ENCODE data around the gene SLC6A3.

SLC6A3 gene

GRCh38 chr5:1356873-1357787 lies 88.1 kb downstream of the SLC6A3 start:
- DNase-seq (no peak), ATAC-seq (no peak)
- Mint-ChIP-seq H3K36me3 (ENCODE audit: low read depth) (no peaks in the 10 kb centered on the region), H3K27me3 (no peaks in the 10 kb centered on the region), H3K4me1 (no peaks in the 10 kb centered on the region), H3K9me3 (no peaks in the 10 kb centered on the region), H3K27ac (no peak overlapping the region), H3K4me3 (no peak overlapping the region)

GRCh38 chr5:1354576-1354975 lies 90.7 kb downstream of the SLC6A3 start:
- no peak overlapping the region for H3K27ac Mint-ChIP-seq
- ATAC-seq (no peak), DNase-seq (no peak)
- H3K4me3 Mint-ChIP-seq: no peak overlapping the region
- no peaks in the 10 kb centered on the region for H3K9me3 Mint-ChIP-seq
- no peaks in the 10 kb centered on the region for H3K27me3 Mint-ChIP-seq
- no peaks in the 10 kb centered on the region for H3K36me3 Mint-ChIP-seq (ENCODE audit: low read depth)
- H3K4me1 Mint-ChIP-seq: no peaks in the 10 kb centered on the region

GRCh38 chr5:1352231-1353219 lies 92.7 kb downstream of the SLC6A3 start:
- no peak overlapping the region for H3K27ac Mint-ChIP-seq
- H3K27me3 Mint-ChIP-seq: no peaks in the 10 kb centered on the region
- no peak overlapping the region for H3K4me3 Mint-ChIP-seq
- no peaks in the 10 kb centered on the region for H3K4me1 Mint-ChIP-seq
- ATAC-seq (no peak), DNase-seq (no peak)
- no peaks in the 10 kb centered on the region for H3K9me3 Mint-ChIP-seq
- no peaks in the 10 kb centered on the region for H3K36me3 Mint-ChIP-seq (ENCODE audit: low read depth)

- no peaks in the 10 kb centered on the region for H3K9me3 Mint-ChIP-seq
- ATAC-seq: no peak
- H3K4me3 Mint-ChIP-seq: no peak overlapping the region
These were observed 94.1 kb downstream of the SLC6A3 start for GRCh38 chr5:1351156-1351555.

GRCh38 chr5:1349246-1349645 lies 96.0 kb downstream of the SLC6A3 start:
- DNase-seq (no peak), ATAC-seq (no peak)
- Mint-ChIP-seq H3K27ac (no peak overlapping the region), H3K4me3 (no peak overlapping the region), H3K36me3 (ENCODE audit: low read depth) (peaks cover under 1% of the 10 kb centered on the region), H3K9me3 (no peaks in the 10 kb centered on the region), H3K4me1 (peaks cover 6% of the 10 kb centered on the region), H3K27me3 (no peaks in the 10 kb centered on the region)

More at GRCh38 chr5:1351156-1351555, 94.1 kb downstream of the SLC6A3 start:
- Mint-ChIP-seq H3K36me3 (ENCODE audit: low read depth) (no peaks in the 10 kb centered on the region), H3K27ac (no peak overlapping the region), H3K27me3 (no peaks in the 10 kb centered on the region), H3K4me1 (peaks cover 4% of the 10 kb centered on the region)
- no peak for DNase-seq

GRCh38 chr5:1348986-1349245 lies 96.3 kb downstream of the SLC6A3 start:
- no peak overlapping the region for H3K4me3 Mint-ChIP-seq
- no peak for ATAC-seq
- no peaks in the 10 kb centered on the region for H3K9me3 Mint-ChIP-seq

GRCh38 chr5:1347571-1347970 lies 97.7 kb downstream of the SLC6A3 start:
- Mint-ChIP-seq H3K9me3 (no peaks in the 10 kb centered on the region), H3K27me3 (no peaks in the 10 kb centered on the region), H3K27ac (no peak overlapping the region), H3K4me1 (peaks cover 20% of the 10 kb centered on the region), H3K4me3 (no peak overlapping the region), H3K36me3 (ENCODE audit: low read depth) (peaks cover 11% of the 10 kb centered on the region)
- no peak for ATAC-seq
- no peak for DNase-seq

More at GRCh38 chr5:1348986-1349245, 96.3 kb downstream of the SLC6A3 start:
- H3K27me3 Mint-ChIP-seq: no peaks in the 10 kb centered on the region
- DNase-seq: no peak
- H3K27ac Mint-ChIP-seq: no peak overlapping the region
- peaks cover 9% of the 10 kb centered on the region for H3K4me1 Mint-ChIP-seq
- peaks cover 4% of the 10 kb centered on the region for H3K36me3 Mint-ChIP-seq (ENCODE audit: low read depth)

GRCh38 chr5:1346627-1347440 lies 98.4 kb downstream of the SLC6A3 start:
- ATAC-seq (no peak), DNase-seq (no peak)
- H3K36me3 Mint-ChIP-seq (ENCODE audit: low read depth): peaks cover 19% of the 10 kb centered on the region
- H3K27me3 Mint-ChIP-seq: no peaks in the 10 kb centered on the region
- H3K4me1 Mint-ChIP-seq: peaks cover 20% of the 10 kb centered on the region
- peak overlapping the region; percentile 82 for H3K4me3 Mint-ChIP-seq
- no peak overlapping the region for H3K27ac Mint-ChIP-seq
- H3K9me3 Mint-ChIP-seq: no peaks in the 10 kb centered on the region

- no peaks in the 10 kb centered on the region for H3K27me3 Mint-ChIP-seq
- H3K9me3 Mint-ChIP-seq: no peaks in the 10 kb centered on the region
- H3K36me3 Mint-ChIP-seq (ENCODE audit: low read depth): peaks cover 27% of the 10 kb centered on the region
- H3K4me3 Mint-ChIP-seq: peak overlapping the region; percentile 82
- DNase-seq (no peak), ATAC-seq (no peak)
- peak overlapping the region; percentile 67 for H3K27ac Mint-ChIP-seq
- peaks cover 22% of the 10 kb centered on the region for H3K4me1 Mint-ChIP-seq
These were observed 99.2 kb downstream of the SLC6A3 start for GRCh38 chr5:1345876-1346626.

GRCh38 chr5:1344975-1345838 lies 100.0 kb downstream of the SLC6A3 start, which contains the start of gene CLPTM1L:
TSS of gene CLPTM1L (minus strand) at chr5:1345099. CDS start at chr5:1344841, 258 bp downstream.
- Mint-ChIP-seq H3K27ac (peak within 1 kb of the TSS; percentile 91), H3K9me3 (no peaks in the 10 kb centered on the region), H3K36me3 (ENCODE audit: low read depth) (peaks cover 31% of the 10 kb centered on the region), H3K4me3 (peak within 1 kb of the TSS; percentile 93), H3K27me3 (no peaks in the 10 kb centered on the region), H3K4me1 (peaks cover 22% of the 10 kb centered on the region)
- peak; percentile 89 for DNase-seq
- peak; percentile 87 for ATAC-seq

- no peaks in the 10 kb centered on the region for H3K9me3 Mint-ChIP-seq
- peak overlapping the region; percentile 93 for H3K4me3 Mint-ChIP-seq
- H3K36me3 Mint-ChIP-seq (ENCODE audit: low read depth): peaks cover 34% of the 10 kb centered on the region
- H3K27me3 Mint-ChIP-seq: no peaks in the 10 kb centered on the region
- DNase-seq: peak; percentile 25
- H3K27ac Mint-ChIP-seq: peak overlapping the region; percentile 91
- ATAC-seq: peak; percentile 11
- H3K4me1 Mint-ChIP-seq: peaks cover 22% of the 10 kb centered on the region
These were observed 101.0 kb downstream of the SLC6A3 start for GRCh38 chr5:1343931-1344901.

- no peak for ATAC-seq
- DNase-seq: no peak
- Mint-ChIP-seq H3K27ac (peak overlapping the region; percentile 60), H3K4me3 (peak overlapping the region; percentile 93), H3K27me3 (no peaks in the 10 kb centered on the region), H3K36me3 (ENCODE audit: low read depth) (peaks cover 34% of the 10 kb centered on the region), H3K4me1 (peaks cover 22% of the 10 kb centered on the region), H3K9me3 (no peaks in the 10 kb centered on the region)
These were observed 101.9 kb downstream of the SLC6A3 start for GRCh38 chr5:1343315-1343751.

All from activated naive CD8-positive, alpha-beta T cell treated with anti-CD3 and anti-CD28 coated beads, Interleukin-2, amount 50 U/mL, for 24 hours (primary cell).